Memory B cell (primary cell): ENCODE results near the gene FEV.

Source experiments
- ATAC-seq: fragments of 150-1000 bp; cut with Tn5 transposase; 2 replicates; pipeline ENCODE4 v1.10.0; 2021; ENCODE audit warnings: low read depth, mild to moderate bottlenecking, moderate library complexity
- DNase-seq, 2 donors: peaks; one replicate each; pipeline ENCODE4 v3.0.0; 2022; ENCODE audit warnings: low spot score in 2 of 2
- H3K27ac Mint-ChIP-seq: one replicate; pipeline ENCODE4 v1.8.0; 2022; ENCODE audit warnings: mild to moderate bottlenecking, moderate library complexity, mixed read lengths
- H3K27me3 Mint-ChIP-seq: one replicate; pipeline ENCODE4 v1.8.0; 2022; ENCODE audit warnings: mixed read lengths
- H3K36me3 Mint-ChIP-seq: one replicate; pipeline ENCODE4 v1.8.0; 2022; ENCODE audit warnings: mild to moderate bottlenecking, mixed read lengths
- H3K4me1 Mint-ChIP-seq: one replicate; pipeline ENCODE4 v1.8.0; 2022; ENCODE audit warnings: mixed read lengths
- H3K4me3 Mint-ChIP-seq: one replicate; pipeline ENCODE4 v1.8.0; 2022; ENCODE audit warnings: mild to moderate bottlenecking, moderate library complexity, mixed read lengths
- H3K9me3 Mint-ChIP-seq: one replicate; pipeline ENCODE4 v1.8.0; 2022; ENCODE audit warnings: mixed read lengths

FEV gene

GRCh38 chr2:218985021-218985324 lies at the start of gene FEV:
FEV (minus strand) TSS chr2:218985184; CDS start chr2:218985075, 109 bp downstream.
- ATAC-seq (no peak), DNase-seq (no peak)
- Mint-ChIP-seq H3K4me3 (peak within 1 kb of the TSS; percentile 45), H3K9me3 (no peaks in the 10 kb centered on the region), H3K4me1 (peaks cover 22% of the 10 kb centered on the region), H3K27me3 (peaks cover 42% of the 10 kb centered on the region), H3K27ac (no peak within 1 kb of the TSS), H3K36me3 (peaks cover 2% of the 10 kb centered on the region)

- Mint-ChIP-seq H3K27me3 (peaks cover 18% of the 10 kb centered on the region), H3K4me3 (no peak overlapping the region), H3K4me1 (no peaks in the 10 kb centered on the region), H3K36me3 (no peaks in the 10 kb centered on the region), H3K9me3 (no peaks in the 10 kb centered on the region), H3K27ac (no peak overlapping the region)
- no peak for DNase-seq
- no peak for ATAC-seq
These were observed 47.2 kb upstream of the FEV start for GRCh38 chr2:219032051-219032745.

- ATAC-seq (no peak), DNase-seq (no peak)
- Mint-ChIP-seq H3K4me1 (no peaks in the 10 kb centered on the region), H3K27me3 (peaks cover 18% of the 10 kb centered on the region), H3K36me3 (no peaks in the 10 kb centered on the region), H3K9me3 (no peaks in the 10 kb centered on the region), H3K4me3 (no peak overlapping the region), H3K27ac (no peak overlapping the region)
These were observed 46.2 kb upstream of the FEV start for GRCh38 chr2:219031005-219031738.

- Mint-ChIP-seq H3K27me3 (peaks cover 18% of the 10 kb centered on the region), H3K27ac (no peak overlapping the region), H3K4me1 (no peaks in the 10 kb centered on the region), H3K36me3 (no peaks in the 10 kb centered on the region), H3K9me3 (no peaks in the 10 kb centered on the region), H3K4me3 (no peak overlapping the region)
- DNase-seq, result no peak
- ATAC-seq, result no peak
These were observed 45.4 kb upstream of the FEV start for GRCh38 chr2:219030177-219030940.

- Mint-ChIP-seq H3K36me3 (no peaks in the 10 kb centered on the region), H3K27me3 (peaks cover 18% of the 10 kb centered on the region), H3K4me1 (no peaks in the 10 kb centered on the region), H3K27ac (no peak overlapping the region), H3K9me3 (no peaks in the 10 kb centered on the region), H3K4me3 (no peak overlapping the region)
- peak; percentile 71 to 76 for DNase-seq
- peak; percentile 86 for ATAC-seq
These were observed 44.8 kb upstream of the FEV start for GRCh38 chr2:219029829-219030165.

GRCh38 chr2:219028996-219029828 lies 44.2 kb upstream of the FEV start:
- Mint-ChIP-seq H3K9me3 (no peaks in the 10 kb centered on the region), H3K4me1 (no peaks in the 10 kb centered on the region), H3K27me3 (peaks cover 18% of the 10 kb centered on the region), H3K4me3 (no peak overlapping the region), H3K36me3 (no peaks in the 10 kb centered on the region), H3K27ac (no peak overlapping the region)
- DNase-seq, result peak in 1 of 2 donors; percentile 28
- ATAC-seq, result peak; percentile 22

- H3K27me3 Mint-ChIP-seq, result peaks cover 18% of the 10 kb centered on the region
These were observed 43.2 kb upstream of the FEV start for GRCh38 chr2:219028141-219028540.

GRCh38 chr2:219027511-219028055 lies 42.6 kb upstream of the FEV start:
- no peak for ATAC-seq
- Mint-ChIP-seq H3K4me3 (no peak overlapping the region), H3K27me3 (peaks cover 18% of the 10 kb centered on the region), H3K9me3 (no peaks in the 10 kb centered on the region), H3K4me1 (no peaks in the 10 kb centered on the region), H3K27ac (no peak overlapping the region), H3K36me3 (no peaks in the 10 kb centered on the region)
- DNase-seq, result no peak

More at GRCh38 chr2:219028141-219028540, 43.2 kb upstream of the FEV start:
- ATAC-seq (no peak), DNase-seq (no peak)
- no peaks in the 10 kb centered on the region for H3K9me3 Mint-ChIP-seq
- H3K4me1 Mint-ChIP-seq, result no peaks in the 10 kb centered on the region
- no peaks in the 10 kb centered on the region for H3K36me3 Mint-ChIP-seq
- no peak overlapping the region for H3K4me3 Mint-ChIP-seq
- no peak overlapping the region for H3K27ac Mint-ChIP-seq

GRCh38 chr2:219026946-219027345 lies 42.0 kb upstream of the FEV start:
- Mint-ChIP-seq H3K4me3 (no peak overlapping the region), H3K27ac (no peak overlapping the region), H3K4me1 (no peaks in the 10 kb centered on the region), H3K9me3 (no peaks in the 10 kb centered on the region), H3K27me3 (peaks cover 15% of the 10 kb centered on the region), H3K36me3 (no peaks in the 10 kb centered on the region)
- DNase-seq (no peak), ATAC-seq (no peak)

- H3K4me3 Mint-ChIP-seq, result no peak overlapping the region
- ATAC-seq (no peak), DNase-seq (no peak)
- peaks cover 12% of the 10 kb centered on the region for H3K27me3 Mint-ChIP-seq
- no peaks in the 10 kb centered on the region for H3K4me1 Mint-ChIP-seq
- H3K9me3 Mint-ChIP-seq, result no peaks in the 10 kb centered on the region
- no peaks in the 10 kb centered on the region for H3K36me3 Mint-ChIP-seq
- H3K27ac Mint-ChIP-seq, result no peak overlapping the region
These were observed 40.9 kb upstream of the FEV start for GRCh38 chr2:219025637-219026585.

GRCh38 chr2:219024059-219024458 lies 39.1 kb upstream of the FEV start:
- H3K27me3 Mint-ChIP-seq, result peaks cover 5% of the 10 kb centered on the region
- H3K36me3 Mint-ChIP-seq, result no peaks in the 10 kb centered on the region
- no peak overlapping the region for H3K4me3 Mint-ChIP-seq
- H3K27ac Mint-ChIP-seq, result no peak overlapping the region
- no peak for ATAC-seq
- no peaks in the 10 kb centered on the region for H3K4me1 Mint-ChIP-seq
- no peaks in the 10 kb centered on the region for H3K9me3 Mint-ChIP-seq
- no peak for DNase-seq

GRCh38 chr2:219023045-219023605 lies 38.1 kb upstream of the FEV start:
- Mint-ChIP-seq H3K36me3 (no peaks in the 10 kb centered on the region), H3K27ac (no peak overlapping the region), H3K4me1 (no peaks in the 10 kb centered on the region), H3K9me3 (no peaks in the 10 kb centered on the region), H3K4me3 (no peak overlapping the region), H3K27me3 (peaks cover 8% of the 10 kb centered on the region)
- ATAC-seq (no peak), DNase-seq (no peak)
